ENCODE measurements around the gene PCDHGA2. TPM values are rescaled to one million over a fixed set of nuclear protein-coding genes. Genes with fewer than 3 reads are reported as not detected.

The PCDHGA2 gene
- total RNA-seq, 4 donors from 2014 or later: 0.15 to 2.9 (median 0.61) TPM

DNA sequence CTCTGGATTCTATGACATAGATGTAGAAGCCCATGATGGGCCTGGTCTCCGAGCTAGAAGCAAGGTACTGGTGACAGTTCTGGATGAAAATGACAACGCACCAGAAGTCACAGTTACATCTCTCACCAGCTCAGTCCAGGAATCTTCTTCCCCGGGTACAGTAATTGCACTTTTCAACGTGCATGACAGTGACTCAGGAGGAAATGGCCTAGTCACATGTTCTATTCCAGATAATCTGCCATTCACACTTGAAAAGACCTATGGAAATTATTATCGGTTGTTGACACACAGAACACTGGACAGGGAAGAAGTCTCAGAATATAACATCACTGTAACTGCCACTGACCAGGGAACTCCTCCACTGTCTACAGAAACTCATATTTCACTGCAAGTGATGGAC is 17.6 kb downstream of the PCDHGA2 start:
- H3K4me3 ChIP-seq: no peak overlapping the region
- no peak for DNase-seq
- no peaks in the 10 kb centered on the region for H3K4me1 ChIP-seq
- WGBS, 2 donors: 67 to 69% methylated on average over 4 to 5 of the region's 5 CpGs
- intact Hi-C loops (cut with DNase I): no loop called here
- peaks cover 0 to 43% (median 0%) of the 10 kb centered on the region in 4 donors for H3K27me3 ChIP-seq
- TF ChIP-seq, protein P1, sequence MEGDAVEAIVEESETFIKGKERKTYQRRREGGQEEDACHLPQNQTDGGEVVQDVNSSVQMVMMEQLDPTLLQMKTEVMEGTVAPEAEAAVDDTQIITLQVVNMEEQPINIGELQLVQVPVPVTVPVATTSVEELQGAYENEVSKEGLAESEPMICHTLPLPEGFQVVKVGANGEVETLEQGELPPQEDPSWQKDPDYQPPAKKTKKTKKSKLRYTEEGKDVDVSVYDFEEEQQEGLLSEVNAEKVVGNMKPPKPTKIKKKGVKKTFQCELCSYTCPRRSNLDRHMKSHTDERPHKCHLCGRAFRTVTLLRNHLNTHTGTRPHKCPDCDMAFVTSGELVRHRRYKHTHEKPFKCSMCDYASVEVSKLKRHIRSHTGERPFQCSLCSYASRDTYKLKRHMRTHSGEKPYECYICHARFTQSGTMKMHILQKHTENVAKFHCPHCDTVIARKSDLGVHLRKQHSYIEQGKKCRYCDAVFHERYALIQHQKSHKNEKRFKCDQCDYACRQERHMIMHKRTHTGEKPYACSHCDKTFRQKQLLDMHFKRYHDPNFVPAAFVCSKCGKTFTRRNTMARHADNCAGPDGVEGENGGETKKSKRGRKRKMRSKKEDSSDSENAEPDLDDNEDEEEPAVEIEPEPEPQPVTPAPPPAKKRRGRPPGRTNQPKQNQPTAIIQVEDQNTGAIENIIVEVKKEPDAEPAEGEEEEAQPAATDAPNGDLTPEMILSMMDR (IDR thresholded peaks at IDR 0.05): no peak
- no peak for TF ChIP-seq POLR2A (IDR thresholded peaks at IDR 0.05)
- peaks cover 5 to 98% (median 76%) of the 10 kb centered on the region in 3 donors for H3K9me3 ChIP-seq
- H3K27ac ChIP-seq: no peak overlapping the region
- H3K36me3 ChIP-seq: no peaks in the 10 kb centered on the region

DNA sequence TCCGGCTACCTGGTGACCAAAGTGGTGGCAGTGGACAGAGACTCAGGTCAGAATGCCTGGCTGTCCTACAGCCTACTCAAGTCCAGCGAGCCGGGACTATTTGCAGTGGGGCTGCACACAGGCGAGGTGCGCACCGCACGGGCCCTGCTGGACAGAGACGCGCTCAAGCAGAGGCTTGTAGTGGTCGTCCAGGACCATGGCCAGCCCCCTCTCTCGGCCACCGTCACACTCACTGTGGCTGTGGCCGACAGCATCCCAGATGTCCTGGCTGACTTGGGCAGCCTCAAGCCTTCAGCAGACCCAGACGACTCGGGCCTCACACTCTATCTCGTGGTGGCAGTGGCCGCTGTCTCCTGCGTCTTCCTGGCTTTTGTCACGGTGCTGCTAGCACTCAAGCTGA is 18.4 kb downstream of the PCDHGA2 start:
- H3K27ac ChIP-seq: no peak overlapping the region
- WGBS, 2 donors: 65% methylated on average over 12 of the region's 19 CpGs; no CpG with 5 or more reads in 1 of the 2 donors
- DNase-seq: no peak
- peaks cover 5 to 98% (median 76%) of the 10 kb centered on the region in 3 donors for H3K9me3 ChIP-seq
- H3K4me1 ChIP-seq: no peaks in the 10 kb centered on the region
- H3K27me3 ChIP-seq: peaks cover 0 to 43% (median 0%) of the 10 kb centered on the region in 4 donors
- H3K4me3 ChIP-seq: peak overlapping the region in 1 of 4 donors; percentile 16
- H3K36me3 ChIP-seq: no peaks in the 10 kb centered on the region
- intact Hi-C loops (cut with DNase I): no loop called here
- TF ChIP-seq, protein P1 (IDR thresholded peaks at IDR 0.05): no peak
- TF ChIP-seq POLR2A (IDR thresholded peaks at IDR 0.05): no peak

DNA sequence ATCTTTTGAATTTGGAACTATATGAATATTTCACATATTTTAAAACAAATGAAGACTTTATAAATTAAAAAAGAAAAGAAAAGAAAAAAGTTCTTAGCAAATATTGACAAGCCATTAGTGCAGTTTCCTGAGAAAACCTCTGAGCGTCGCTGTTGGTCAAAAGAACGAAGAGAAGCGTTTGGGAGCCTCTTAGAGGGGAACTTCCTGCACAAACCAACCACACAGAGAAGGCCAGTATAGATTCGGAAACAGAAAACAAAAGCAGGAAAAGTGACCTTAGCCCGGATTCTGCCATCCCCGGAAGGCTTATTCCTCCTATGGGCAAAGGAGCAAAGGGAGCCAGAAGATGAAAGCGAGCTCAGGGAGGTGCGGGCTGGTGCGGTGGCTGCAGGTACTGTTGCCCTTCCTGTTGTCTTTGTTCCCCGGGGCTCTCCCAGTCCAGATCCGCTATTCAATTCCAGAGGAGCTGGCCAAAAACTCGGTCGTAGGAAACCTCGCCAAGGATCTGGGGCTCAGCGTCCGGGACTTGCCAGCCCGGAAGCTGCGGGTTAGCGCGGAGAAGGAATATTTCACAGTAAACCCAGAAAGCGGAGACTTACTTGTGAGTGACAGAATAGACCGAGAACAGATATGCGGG is 21.3 kb downstream of the PCDHGA2 start, which contains the start of gene PCDHGB2:
PCDHGB2 (plus strand) TSS at position 205 of the 637 bp plus-strand sequence; CDS start at position 347, 142 bp downstream.
- Histone ChIP-seq H3K36me3 (no peaks in the 10 kb centered on the region), H3K4me1 (no peaks in the 10 kb centered on the region), H3K27me3 (peaks cover 0 to 62% (median 0%) of the 10 kb centered on the region in 4 donors), H3K4me3 (peak within 1 kb of the TSS in 3 of 4 donors; percentile 23 to 52 (median 31)), H3K27ac (no peak within 1 kb of the TSS), H3K9me3 (peaks cover 5 to 100% (median 82%) of the 10 kb centered on the region in 3 donors)
- TF ChIP-seq, protein P1 (IDR thresholded peaks at IDR 0.05): peak in 1 of 6 experiments; percentile 19
- TF ChIP-seq POLR2A (IDR thresholded peaks at IDR 0.05): no peak
- DNase-seq: no peak
- WGBS, 2 donors: 28 to 29% methylated on average over 20 to 21 of the region's 24 CpGs
- intact Hi-C loops (cut with DNase I): no loop called here

DNA sequence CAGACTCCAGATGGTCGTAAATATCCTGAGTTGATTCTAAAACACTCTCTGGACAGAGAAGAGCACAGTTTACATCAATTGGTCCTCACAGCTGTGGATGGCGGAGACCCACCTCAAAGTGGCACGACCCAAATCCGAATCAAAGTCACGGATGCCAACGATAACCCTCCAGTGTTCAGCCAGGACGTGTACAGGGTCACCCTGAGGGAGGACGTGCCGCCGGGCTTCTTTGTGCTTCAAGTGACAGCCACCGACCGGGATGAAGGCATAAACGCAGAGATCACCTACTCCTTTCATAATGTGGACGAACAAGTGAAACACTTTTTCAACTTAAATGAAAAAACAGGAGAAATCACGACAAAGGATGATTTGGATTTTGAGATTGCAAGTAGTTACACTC is 22.1 kb downstream of the PCDHGA2 start:
- Histone ChIP-seq H3K4me3 (peak overlapping the region in 1 of 4 donors; percentile 52), H3K36me3 (no peaks in the 10 kb centered on the region), H3K27me3 (peaks cover 0 to 66% (median 0%) of the 10 kb centered on the region in 4 donors), H3K27ac (no peak overlapping the region), H3K4me1 (no peaks in the 10 kb centered on the region), H3K9me3 (peaks cover 5 to 100% (median 82%) of the 10 kb centered on the region in 3 donors)
- no peak for DNase-seq
- TF ChIP-seq, protein P1 (IDR thresholded peaks at IDR 0.05): no peak
- no peak for TF ChIP-seq POLR2A (IDR thresholded peaks at IDR 0.05)
- WGBS, 2 donors: 55 to 61% methylated on average over 15 of the region's 15 CpGs
- intact Hi-C loops (cut with DNase I): no loop called here

DNA sequence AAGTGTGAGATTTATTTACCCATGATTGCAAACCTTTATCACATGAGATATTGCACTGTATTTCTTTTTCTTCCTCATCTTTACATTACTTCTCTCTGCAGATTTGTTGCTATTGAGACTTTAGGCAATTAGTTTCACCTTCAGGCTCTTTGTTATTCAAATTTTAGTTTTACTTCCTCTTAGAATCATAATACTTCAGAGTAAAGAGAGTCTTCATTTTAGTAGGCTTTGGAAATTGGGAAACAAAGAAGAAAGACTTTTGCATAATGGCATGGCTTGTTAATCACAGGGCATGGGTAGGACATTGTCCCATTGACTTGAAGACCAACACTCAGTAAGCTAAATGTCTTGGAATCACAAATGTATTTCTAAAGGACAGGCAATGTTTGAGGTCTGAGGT is 24.2 kb downstream of the PCDHGA2 start:
- no peak for TF ChIP-seq POLR2A (IDR thresholded peaks at IDR 0.05)
- TF ChIP-seq, protein P1 (IDR thresholded peaks at IDR 0.05): no peak
- H3K4me3 ChIP-seq: no peak overlapping the region
- intact Hi-C loops (cut with DNase I): no loop called here
- no peaks in the 10 kb centered on the region for H3K4me1 ChIP-seq
- H3K27ac ChIP-seq: no peak overlapping the region
- peaks cover 0 to 75% (median 0%) of the 10 kb centered on the region in 4 donors for H3K27me3 ChIP-seq
- DNase-seq: no peak
- H3K36me3 ChIP-seq: no peaks in the 10 kb centered on the region
- H3K9me3 ChIP-seq: peaks cover 5 to 100% (median 83%) of the 10 kb centered on the region in 3 donors
